HCT116 (cell line): ENCODE data around the gene ECI2. TPM values are rescaled to one million over a fixed set of nuclear protein-coding genes. Genes with fewer than 3 reads are reported as not detected.
A peak's percentile ranks its signal among the peaks of the same experiment; 100 is the strongest.

Experiments used
- ATAC-seq: fragments of 200-7000 bp; cut with Tn5 transposase; 2 replicates; pipeline ENCODE4 v1.9.1; 2020; ENCODE audit warnings: mild to moderate bottlenecking, moderate library complexity
- BruUV-seq: library from RNA; stranded (reverse); fragments of 400-500 nt; replicated peaks from 2 replicates; lab custom pipeline; 2021; lab: Mats Ljungman, UMichigan
- CTCF ChIA-PET: fragments of 300-600 bp; sonication (Branson Sonifier 250); formaldehyde crosslinking; loops from one replicate; lab custom pipeline; 2021; ENCODE audit warnings: antibody characterized with exemption; lab: Charles Lee
- POLR2A ChIA-PET: fragments of 300-600, 350-600 bp; sonication (Branson Sonifier 250); formaldehyde crosslinking; loops from one replicate; lab custom pipeline; 2021; ENCODE audit warnings: antibody characterized with exemption; lab: Charles Lee
- RAD21 ChIA-PET, 2 experiments: fragments of 300-600 bp; sonication (Branson Sonifier 250); formaldehyde crosslinking; loops; one replicate each; lab custom pipeline; 2023; ENCODE audit warnings: low total read pairs in 2 of 2; ENCODE audit not compliant: uncharacterized antibody in 2 of 2, unreplicated experiment in 2 of 2, low non-redundant PET in 1 of 2; lab: Charles Lee
- DNase-seq: peaks from one replicate; pipeline ENCODE4 v3.0.0-alpha.2; 2010; ENCODE audit warnings: low read depth, low spot score
- H2AFZ ChIP-seq: fragments of 200-600 bp; shearing (Covaris generic), sonication (generic); 2 replicates; pipeline ENCODE4 v1.6.1; 2017; ENCODE audit warnings: low read depth, mixed run types, mixed read lengths, antibody characterized with exemption, low read length; ENCODE audit not compliant: poor library complexity, severe bottlenecking
- H3K27ac ChIP-seq: 2 replicates; pipeline ENCODE4 v1.5.1; 2012; ENCODE audit warnings: low read depth, low read length
- H3K27me3 ChIP-seq: fragments of 200-600 bp; sonication (generic); 2 replicates; pipeline ENCODE4 v1.6.1; 2016; ENCODE audit warnings: mixed run types, low read length, mixed read lengths; ENCODE audit not compliant: insufficient read depth
- H3K36me3 ChIP-seq, 2 experiments: fragments of 200-500 bp in 1 of 2; fragments of 200-600 bp in 1 of 2; sonication (Bioruptor generic) in 1 of 2; sonication (generic) in 1 of 2; 2 replicates each; pipeline versions ENCODE4 v1.5.1 to v1.6.1; 2014 to 2016; ENCODE audit warnings: low read length in 2 of 2, inconsistent platforms in 1 of 2, mixed read lengths in 1 of 2, mixed run types in 1 of 2; ENCODE audit not compliant: insufficient read depth in 2 of 2, control insufficient read depth in 1 of 2
- H3K4me1 ChIP-seq, 2 experiments: fragments of 200-600 bp in 1 of 2; sonication (generic) in 1 of 2; 2 replicates each; pipeline versions ENCODE4 v1.5.1 to v1.6.1; 2012 to 2017; ENCODE audit warnings: low read length in 2 of 2, inconsistent platforms in 1 of 2, mild to moderate bottlenecking in 1 of 2, mixed read lengths in 1 of 2, mixed run types in 1 of 2, moderate library complexity in 1 of 2; ENCODE audit not compliant: insufficient read depth in 2 of 2, control insufficient read depth in 1 of 2
- H3K4me2 ChIP-seq: fragments of 200-600 bp; sonication (generic); 2 replicates; pipeline ENCODE4 v1.6.1; 2017; ENCODE audit warnings: mixed run types, low read length, mixed read lengths
- H3K4me3 ChIP-seq, 2 experiments: fragments of 200-600 bp in 1 of 2; sonication (generic) in 1 of 2; replicated peaks in 1 of 2; 2 replicates each; pipeline ENCODE4 v1.5.1; 2011 to 2016; ENCODE audit warnings: low read length in 2 of 2, control low read depth in 1 of 2, low read depth in 1 of 2, mild to moderate bottlenecking in 1 of 2, mixed read lengths in 1 of 2, mixed run types in 1 of 2
- H3K79me2 ChIP-seq: fragments of 200-600 bp; sonication (generic); 2 replicates; pipeline ENCODE4 v1.6.1; 2017; ENCODE audit warnings: mild to moderate bottlenecking, mixed run types, low read length, moderate library complexity, mixed read lengths; ENCODE audit not compliant: insufficient read depth
- H3K9ac ChIP-seq: fragments of 200-600 bp; sonication (generic); 2 replicates; pipeline ENCODE4 v1.6.1; 2016; ENCODE audit warnings: low read length, mixed read lengths
- H3K9me2 ChIP-seq: fragments of 200-600 bp; sonication (generic), shearing (Covaris generic); 2 replicates; pipeline ENCODE4 v1.6.1; 2017; ENCODE audit warnings: mixed run types, mild to moderate bottlenecking, moderate library complexity; ENCODE audit not compliant: insufficient read depth
- H3K9me3 ChIP-seq, 2 experiments: fragments of 200-500 bp in 1 of 2; fragments of 200-600 bp in 1 of 2; sonication (Bioruptor generic) in 1 of 2; sonication (generic) in 1 of 2; 2 replicates each; pipeline ENCODE4 v1.6.1; 2014 to 2017; ENCODE audit warnings: low read length in 2 of 2, mixed read lengths in 2 of 2, inconsistent platforms in 1 of 2, low read depth in 1 of 2, mild to moderate bottlenecking in 1 of 2, mixed run types in 1 of 2, moderate library complexity in 1 of 2; ENCODE audit not compliant: control insufficient read depth in 1 of 2, insufficient read depth in 1 of 2
- H4K20me1 ChIP-seq: fragments of 200-600 bp; sonication (generic), shearing (Covaris generic); 2 replicates; pipeline ENCODE4 v1.6.1; 2017; ENCODE audit warnings: mixed run types, mild to moderate bottlenecking, moderate library complexity; ENCODE audit not compliant: insufficient read depth
- ATF3 ChIP-seq: IDR thresholded peaks from 2 replicates; pipeline ENCODE4 v1.6.1; 2012
- CBX3 ChIP-seq: IDR thresholded peaks from 2 replicates; pipeline ENCODE4 v1.6.1; 2012; ENCODE audit warnings: low read depth
- CTCF ChIP-seq, 3 experiments: fragments of 200-600 bp in 1 of 3; sonication (generic) in 1 of 3; IDR thresholded peaks in 2 of 3; conservative IDR thresholded peaks in 1 of 3; 2 replicates each; pipeline ENCODE4 v1.5.1; 2012 to 2017; ENCODE audit warnings: low read depth in 2 of 3, low read length in 2 of 3, antibody characterized with exemption in 1 of 3, borderline replicate concordance in 1 of 3, control low read depth in 1 of 3, mild to moderate bottlenecking in 1 of 3, mixed read lengths in 1 of 3, mixed run types in 1 of 3, moderate library complexity in 1 of 3; ENCODE audit not compliant: insufficient read depth in 1 of 3
- ELF1 ChIP-seq: IDR thresholded peaks from 2 replicates; pipeline ENCODE4 v1.6.1; 2012; ENCODE audit warnings: low read depth, borderline replicate concordance
- EZH2 ChIP-seq: fragments of 200-600 bp; sonication (generic); IDR thresholded peaks from 2 replicates; pipeline ENCODE4 v1.6.1; 2017; ENCODE audit warnings: antibody characterized with exemption, mixed run types
- EZH2phosphoT487 ChIP-seq: fragments of 200-600 bp; IDR thresholded peaks from 2 replicates; pipeline ENCODE4 v1.6.1; 2018; ENCODE audit warnings: antibody characterized with exemption, borderline replicate concordance
- FOSL1 ChIP-seq: IDR thresholded peaks from 2 replicates; pipeline ENCODE4 v1.6.1; 2012; ENCODE audit warnings: low read depth
- JUND ChIP-seq: IDR thresholded peaks from 2 replicates; pipeline ENCODE4 v1.6.1; 2012
- MAX ChIP-seq: IDR thresholded peaks from 2 replicates; pipeline ENCODE4 v1.6.1; 2012
- RAD21 ChIP-seq: IDR thresholded peaks from 2 replicates; pipeline ENCODE4 v1.6.1; 2012; ENCODE audit warnings: low read depth, mild to moderate bottlenecking
- SIN3A ChIP-seq: IDR thresholded peaks from 2 replicates; pipeline ENCODE4 v1.6.1; 2012; ENCODE audit warnings: low read depth
- TCF7L2 ChIP-seq: IDR thresholded peaks from 2 replicates; pipeline ENCODE4 v1.7.0; 2011; ENCODE audit warnings: borderline replicate concordance, inconsistent platforms; ENCODE audit not compliant: insufficient read depth, insufficient read length; ENCODE audit errors: extremely low read depth
- ZBTB33 ChIP-seq: IDR thresholded peaks from 2 replicates; pipeline ENCODE4 v1.6.1; 2011; ENCODE audit warnings: mild to moderate bottlenecking, low read length, moderate library complexity; ENCODE audit not compliant: insufficient replicate concordance; ENCODE audit errors: extremely low read depth
- ZNF274 ChIP-seq: fragments of 200-500 bp; sonication (Bioruptor generic); IDR thresholded peaks from 2 replicates; pipeline ENCODE4 v1.6.1; 2014; ENCODE audit warnings: mild to moderate bottlenecking, low read depth, low read length, inconsistent platforms
- intact Hi-C: fragments of 100-400 bp; cut with micrococcal nuclease; formaldehyde crosslinking; loops from 2 replicates; pipeline ENCODE4 v1.10.0; 2022
- total RNA-seq: library from RNA; stranded (reverse); gene quantifications from one replicate; pipeline ENCODE4 v1.2.1, GENCODE V29; 2021; ENCODE audit not compliant: unreplicated experiment

ECI2 gene
- total RNA-seq, 1 experiment from 2014 or later, result 56.8 TPM

- TF ChIP-seq FOSL1 (peak; percentile 10; the same call in 1 of the 2 replicates), JUND (no peak)
Measured at GRCh38 chr6:4155848-4156466, 20.6 kb upstream of the ECI2 start (continued).

- H4K20me1 ChIP-seq, result no peaks in the 10 kb centered on the region
- no peaks in the 10 kb centered on the region for H3K79me2 ChIP-seq
- ChIA-PET POLR2A (no interaction called here), RAD21 (no interaction called here), CTCF (no interaction called here)
- no peak overlapping the region for H3K27ac ChIP-seq
- no peaks in the 10 kb centered on the region for H3K9me2 ChIP-seq
- no TSS peak for BruUV-seq
- TF ChIP-seq SIN3A (no peak), EZH2phosphoT487 (no peak), ATF3 (no peak), TCF7L2 (no peak), EZH2 (no peak), JUND (no peak), ZNF274 (no peak), ZBTB33 (no peak), CBX3 (no peak), CTCF (IDR thresholded peaks at IDR 0.05 in 2 of 3, conservative IDR thresholded peaks at IDR 0.05 in 1 of 3; ENCODE audit: borderline replicate concordance in 1 of 3, insufficient read depth in 1 of 3, low read depth in 2 of 3, low read length in 2 of 3) (no peak), MAX (no peak), ELF1 (no peak), RAD21 (no peak)
- no peak overlapping the region for H3K4me2 ChIP-seq
- H3K9me3 ChIP-seq, result no peaks in the 10 kb centered on the region
- H3K4me1 ChIP-seq, result peaks cover 0 to 6% of the 10 kb centered on the region in 2 experiments; a peak in 1 of 4 replicates
- H3K36me3 ChIP-seq, result no peaks in the 10 kb centered on the region
- no peak overlapping the region for H3K4me3 ChIP-seq
- DNase-seq (no peak), ATAC-seq (no peak)
- intact Hi-C loops, result no loop called here
- H3K27me3 ChIP-seq, result no peaks in the 10 kb centered on the region
- no peak overlapping the region for H2AFZ ChIP-seq
- no peak overlapping the region for H3K9ac ChIP-seq
Measured at GRCh38 chr6:4153514-4153985, 18.2 kb upstream of the ECI2 start.
